Right cardiac atrium (tissue), 5 donors: ENCODE measurements around the gene LSM2. TPM values are rescaled to one million over a fixed set of nuclear protein-coding genes. Genes with fewer than 3 reads are reported as not detected.
"Not testable (repeated sequence)": the region's sequence is repeated elsewhere in the genome, so short reads cannot be mapped to it uniquely, and the experiment has no call there.

ENCODE experiments used
- ATAC-seq, 2 donors: fragments of 200-7000 bp; cut with Tn5 transposase; one replicate each; pipeline versions ENCODE4 v1.8.0 to v1.9.1; 2020; ENCODE audit warnings: moderate library complexity in 2 of 2, mild to moderate bottlenecking in 1 of 2
- DNase-seq, 3 donors: peaks; one replicate each; pipeline ENCODE4 v3.0.0-alpha.2; 2020
- H3K27ac ChIP-seq: one replicate; pipeline ENCODE4 v1.5.1; 2013; ENCODE audit warnings: mild to moderate bottlenecking, low read length, control low read depth, moderate library complexity
- H3K27me3 ChIP-seq: one replicate; pipeline ENCODE4 v1.6.1; 2013; ENCODE audit not compliant: control insufficient read depth, insufficient read depth
- H3K4me1 ChIP-seq: one replicate; pipeline ENCODE4 v1.6.1; 2013; ENCODE audit warnings: low read length; ENCODE audit not compliant: control insufficient read depth, insufficient read depth
- H3K4me3 ChIP-seq: one replicate; pipeline ENCODE4 v1.5.1; 2013; ENCODE audit warnings: low read length, control low read depth
- H3K9me3 ChIP-seq: one replicate; pipeline ENCODE4 v1.6.1; 2013; ENCODE audit warnings: low read length; ENCODE audit not compliant: control insufficient read depth
- WGBS: extraction: QIAGEN DNeasy Blood & Tissue Kit; methylation state at CpG from one replicate; pipeline ENCODE4 v1.1.7; 2013; 5-methylcytosine and 5-hydroxymethylcytosine counted together
- intact Hi-C, 4 donors: fragments of 100-400 bp; cut with DNase I; formaldehyde crosslinking; loops; one replicate each; pipeline versions ENCODE4 v1.11.0 to v1.14.0; 2022 to 2023
- long read RNA-seq, 4 donors: library from polyadenylated mRNA; unstranded; transcript quantifications; one replicate each; pipeline ENCODE4 v2.0.0, GENCODE V29; 2020 to 2021
- polyA plus RNA-seq: library from polyadenylated mRNA; stranded (reverse); fragments of 200-250 nt; gene quantifications from one replicate; pipeline ENCODE4 v1.2.3, GENCODE V29; 2013
- total RNA-seq, 4 donors: library from RNA; stranded (reverse); fragmentation: NEBNext Ultra II Directional; extraction: Animal tissue kit (Norgen Biotek cat#: 25700); gene quantifications; one replicate each; pipeline ENCODE4 v1.2.1, GENCODE V29; 2021
- donor health status: healthy with polysubstance abuse.
- donor health status: DM: no; HTN: yes; CAD: no.
- donor health status: DM: no; HTN: no; CAD: no.
- donor health status: DM: no; HTN: yes; CAD: no; lungs with severe emphysema.
- donor health status: DM: yes; HTN: yes; CAD: no.

Gene LSM2
- total RNA-seq (10 to 100 TPM; 22.8 to 27.3 (median 23.8) TPM), polyA plus RNA-seq (27.0 TPM)
- long read RNA-seq, donor 1, transcript LSM2-208 (5 exons, 876 nt): major isoform, 10 of 12 reads
- long read RNA-seq, donor 1, partial matches to known transcripts: 0 of 12 reads
- long read RNA-seq, donor 1, other reads (novel, unspliced or antisense): 2 of 12 reads
- long read RNA-seq, donor 2, transcript LSM2-208 (5 exons, 876 nt): major isoform, 16 of 16 reads
- long read RNA-seq, donor 2, partial matches to known transcripts: 0 of 16 reads
- long read RNA-seq, donor 2, other reads (novel, unspliced or antisense): 0 of 16 reads
- long read RNA-seq, donor 3, transcript LSM2-208 (5 exons, 876 nt): major isoform, 6 of 6 reads
- long read RNA-seq, donor 3, partial matches to known transcripts: 0 of 6 reads
- long read RNA-seq, donor 3, other reads (novel, unspliced or antisense): 0 of 6 reads
- long read RNA-seq, donor 4, transcript LSM2-208 (5 exons, 876 nt): major isoform, 12 of 12 reads
- long read RNA-seq, donor 4, partial matches to known transcripts: 0 of 12 reads
- long read RNA-seq, donor 4, other reads (novel, unspliced or antisense): 0 of 12 reads

GRCh38 chr6:31806470-31807272, at the start of gene LSM2:
TSS of gene LSM2 (minus strand) at chr6:31806966. CDS start at chr6:31806757, 209 bp downstream.
- WGBS: under 1% methylated on average over 51 of the region's 51 CpGs
- peak within 1 kb of the TSS; percentile 78 for H3K27ac ChIP-seq
- peak; percentile 99 for ATAC-seq
- intact Hi-C loops: no loop called here
- H3K4me3 ChIP-seq: peak within 1 kb of the TSS; percentile 55
- no peaks in the 10 kb centered on the region for H3K4me1 ChIP-seq
- DNase-seq: peak; percentile 99
- no peaks in the 10 kb centered on the region for H3K27me3 ChIP-seq
- H3K9me3 ChIP-seq: no peaks in the 10 kb centered on the region

GRCh38 chr6:31851980-31852718, 45.4 kb upstream of the LSM2 start:
- WGBS: 88% methylated on average over 35 of the region's 35 CpGs
- H3K4me1 ChIP-seq, H3K27ac ChIP-seq, H3K27me3 ChIP-seq, intact Hi-C loops, H3K9me3 ChIP-seq, ATAC-seq, H3K4me3 ChIP-seq: not testable (repeated sequence)
- peak in 1 of 3 donors; percentile 41 for DNase-seq

GRCh38 chr6:31851485-31851832, 44.7 kb upstream of the LSM2 start:
- no peaks in the 10 kb centered on the region for H3K4me1 ChIP-seq
- H3K27me3 ChIP-seq: no peaks in the 10 kb centered on the region
- intact Hi-C loops: no loop called here
- no peak for DNase-seq
- 74% methylated on average over 2 of the region's 2 CpGs for WGBS
- ATAC-seq: no peak
- no peak overlapping the region for H3K27ac ChIP-seq
- no peaks in the 10 kb centered on the region for H3K9me3 ChIP-seq
- H3K4me3 ChIP-seq: no peak overlapping the region

DNA sequence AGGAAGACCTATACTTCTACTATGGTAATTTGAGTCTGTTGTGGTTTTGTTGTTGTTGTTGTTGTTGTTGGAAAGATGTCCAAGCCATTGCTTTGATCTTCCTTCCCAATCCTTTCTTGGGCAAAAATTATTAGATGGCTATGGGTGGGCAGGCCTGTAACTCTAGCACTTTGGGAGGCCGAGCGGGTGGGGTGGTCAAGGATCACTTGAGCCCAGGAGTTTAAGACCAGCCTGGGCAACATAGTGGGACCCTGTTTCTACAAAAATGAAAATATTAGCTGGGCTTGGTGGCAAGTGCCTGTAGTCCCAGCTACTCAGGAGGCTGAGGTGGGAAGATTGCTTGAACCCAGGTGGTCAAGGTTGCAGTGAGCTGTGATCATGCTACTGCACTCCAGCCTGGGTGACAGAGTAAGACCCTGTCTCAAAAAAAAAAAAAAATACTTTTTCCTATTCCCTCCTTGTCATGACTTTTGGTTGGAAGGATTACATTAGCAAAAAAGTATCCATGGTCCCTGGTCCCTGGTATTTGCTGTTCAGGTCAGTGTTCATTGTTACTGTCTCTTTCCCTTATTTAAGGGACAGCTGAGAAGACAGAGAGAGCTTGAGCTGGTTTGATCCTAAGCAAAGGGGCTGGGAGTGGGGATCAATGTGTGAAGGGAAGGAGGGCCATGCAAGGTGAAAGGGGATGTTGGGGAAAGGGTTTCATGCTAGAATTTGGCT, 44.2 kb upstream of the LSM2 start:
- DNase-seq (peak in 1 of 3 donors; percentile 3), ATAC-seq (no peak)
- WGBS: 94% methylated on average over 2 of the region's 2 CpGs
- Histone ChIP-seq H3K4me1 (no peaks in the 10 kb centered on the region), H3K27ac (no peak overlapping the region), H3K4me3 (no peak overlapping the region), H3K27me3 (no peaks in the 10 kb centered on the region), H3K9me3 (no peaks in the 10 kb centered on the region)
- intact Hi-C loops: no loop called here

- DNase-seq (peak in 1 of 3 donors; percentile 5), ATAC-seq (no peak)
- Histone ChIP-seq H3K27me3 (no peaks in the 10 kb centered on the region), H3K9me3 (no peaks in the 10 kb centered on the region), H3K27ac (no peak overlapping the region), H3K4me1 (no peaks in the 10 kb centered on the region), H3K4me3 (no peak overlapping the region)
- intact Hi-C loops: no loop called here
- 96% methylated on average over 2 of the region's 2 CpGs for WGBS
Measured at GRCh38 chr6:31847276-31847978, 40.7 kb upstream of the LSM2 start.

- WGBS: over 99% methylated on average over 3 of the region's 3 CpGs
- H3K4me3 ChIP-seq: no peak overlapping the region
- no peak overlapping the region for H3K27ac ChIP-seq
- H3K9me3 ChIP-seq: no peaks in the 10 kb centered on the region
- intact Hi-C loops: no loop called here
- no peaks in the 10 kb centered on the region for H3K27me3 ChIP-seq
- DNase-seq (peak in 1 of 3 donors; percentile 0), ATAC-seq (no peak)
- H3K4me1 ChIP-seq: no peaks in the 10 kb centered on the region
Measured at GRCh38 chr6:31844507-31844906, 37.7 kb upstream of the LSM2 start.

GRCh38 chr6:31842053-31842452, 35.3 kb upstream of the LSM2 start:
- ATAC-seq (no peak), DNase-seq (peak in 1 of 3 donors; percentile 12)
- Histone ChIP-seq H3K4me1 (peaks cover 8% of the 10 kb centered on the region), H3K4me3 (no peak overlapping the region), H3K27ac (no peak overlapping the region), H3K27me3 (no peaks in the 10 kb centered on the region), H3K9me3 (no peaks in the 10 kb centered on the region)
- WGBS: 92% methylated on average over 9 of the region's 9 CpGs
- intact Hi-C loops: no loop called here

GRCh38 chr6:31839779-31840126, 33.0 kb upstream of the LSM2 start:
- not testable (repeated sequence) for H3K4me3 ChIP-seq, H3K4me1 ChIP-seq, H3K9me3 ChIP-seq, H3K27ac ChIP-seq, ATAC-seq, H3K27me3 ChIP-seq
- WGBS: 84% methylated on average over 8 of the region's 8 CpGs
- intact Hi-C loops: loop anchor here in 2 of 4 donors (10.0 kb wide), 2 partner anchors 105 to 115 kb away; partner anchors contain the start of genes CLIC1 (in 1 of the 2), DDAH2 (in 1 of the 2), LY6G6C (in 1 of the 2) and MPIG6B (in 1 of the 2)
- peak in 1 of 3 donors; percentile 9 for DNase-seq

DNA sequence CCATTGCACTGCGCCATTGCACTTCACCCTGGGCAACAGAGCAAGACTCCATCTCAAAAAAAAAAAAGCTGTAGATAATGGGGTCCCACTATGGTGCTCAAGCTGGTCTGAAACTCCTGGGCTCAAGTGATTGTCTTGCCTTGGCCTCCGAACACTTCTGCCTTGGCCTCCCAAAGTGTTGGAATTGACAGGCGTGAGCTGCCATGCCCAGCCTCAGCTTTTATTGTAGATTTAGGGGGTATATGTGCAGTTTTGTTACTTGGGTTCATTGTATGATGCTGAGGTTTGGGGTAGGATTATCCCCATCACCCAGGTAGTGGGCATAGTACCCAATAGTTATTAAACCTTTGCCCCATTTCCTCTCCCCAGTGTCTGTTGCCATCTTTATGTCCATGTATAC, 32.2 kb upstream of the LSM2 start:
- no peak overlapping the region for H3K27ac ChIP-seq
- no peak overlapping the region for H3K4me3 ChIP-seq
- no peak for DNase-seq
- peaks cover 8% of the 10 kb centered on the region for H3K4me1 ChIP-seq
- no peaks in the 10 kb centered on the region for H3K27me3 ChIP-seq
- no peaks in the 10 kb centered on the region for H3K9me3 ChIP-seq
- WGBS: 95% methylated on average over 3 of the region's 3 CpGs
- intact Hi-C loops: loop anchor here in 2 of 4 donors (10.0 kb wide), 2 partner anchors 104 to 114 kb away; partner anchors contain the start of genes CLIC1 (in 1 of the 2), DDAH2 (in 1 of the 2), LY6G6C (in 1 of the 2) and MPIG6B (in 1 of the 2)
- ATAC-seq: no peak
